HUES48 (cell line): ENCODE results near the gene TNPO3.
A peak's percentile ranks its signal among the peaks of the same experiment; 100 is the strongest.

Experiments used
- H3K27ac ChIP-seq: one replicate; pipeline ENCODE4 v1.7.0; 2013; ENCODE audit warnings: low read depth, low read length, inconsistent platforms
- H3K27me3 ChIP-seq: 2 replicates; pipeline ENCODE4 v1.6.1; 2013; ENCODE audit warnings: mild to moderate bottlenecking, low read length; ENCODE audit not compliant: control insufficient read depth, insufficient read depth
- H3K36me3 ChIP-seq: 2 replicates; pipeline ENCODE4 v1.6.1; 2013; ENCODE audit warnings: low read length; ENCODE audit not compliant: control insufficient read depth, insufficient read depth
- H3K4me1 ChIP-seq: 2 replicates; pipeline ENCODE4 v1.6.1; 2013; ENCODE audit warnings: mild to moderate bottlenecking, low read length; ENCODE audit not compliant: control insufficient read depth, insufficient read depth
- H3K4me3 ChIP-seq: 2 replicates; pipeline ENCODE4 v1.5.1; 2013; ENCODE audit warnings: mild to moderate bottlenecking, low read depth, low read length
- H3K9ac ChIP-seq: 2 replicates; pipeline ENCODE4 v1.6.1; 2013; ENCODE audit warnings: mild to moderate bottlenecking, low read depth, low read length, moderate library complexity
- H3K9me3 ChIP-seq: 2 replicates; pipeline ENCODE4 v1.6.1; 2013; ENCODE audit warnings: low read length; ENCODE audit not compliant: control insufficient read depth, insufficient read depth

Gene TNPO3

DNA sequence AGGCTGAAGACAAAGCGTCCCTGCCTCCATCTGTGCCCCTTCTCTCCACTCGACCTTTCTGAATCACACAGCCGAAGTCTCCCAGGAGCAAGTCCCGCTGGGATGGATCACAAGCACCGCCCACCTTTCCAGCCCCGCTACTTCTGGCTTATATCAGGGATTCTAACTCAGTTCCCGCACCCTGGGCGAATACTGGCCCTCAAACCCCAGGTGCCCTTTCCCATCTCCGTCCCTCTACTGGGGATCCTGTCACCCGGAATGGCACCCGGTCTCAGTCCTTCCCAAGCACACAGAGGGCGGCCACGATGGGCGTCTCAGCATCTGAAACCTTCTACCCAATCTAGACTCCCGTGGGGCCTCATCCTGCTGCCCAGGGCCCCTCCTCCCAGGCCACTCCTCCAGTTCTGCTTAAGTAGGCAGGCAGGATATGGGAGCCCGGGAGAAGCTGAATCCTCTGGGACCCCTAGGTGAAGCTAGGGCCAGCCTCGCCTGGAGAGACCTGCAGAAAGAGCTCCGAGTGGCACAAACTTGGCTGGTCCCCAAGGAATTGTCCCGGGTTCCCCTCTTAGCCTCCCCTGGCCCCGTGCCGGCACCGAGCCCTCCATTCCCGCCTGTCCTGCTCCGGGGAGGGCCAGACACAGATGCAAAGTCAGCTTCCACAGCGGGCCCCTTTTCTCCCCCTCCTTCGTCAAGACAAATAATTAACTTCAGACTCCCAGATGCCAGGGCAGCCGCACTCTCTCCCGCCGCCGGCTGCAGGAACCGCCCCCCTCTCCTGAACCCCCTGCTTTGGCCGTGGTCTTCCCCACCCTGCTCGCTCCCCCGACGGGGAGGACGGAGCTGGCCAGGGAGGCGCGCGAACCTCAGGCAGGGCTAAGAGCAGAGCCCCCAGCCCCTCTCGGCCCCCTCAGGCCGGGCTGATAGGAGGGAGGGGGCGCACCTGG, 145.0 kb downstream of the TNPO3 start:
- Histone ChIP-seq H3K27me3 (peaks cover 53% of the 10 kb centered on the region), H3K4me3 (peak overlapping the region; percentile 61)

DNA sequence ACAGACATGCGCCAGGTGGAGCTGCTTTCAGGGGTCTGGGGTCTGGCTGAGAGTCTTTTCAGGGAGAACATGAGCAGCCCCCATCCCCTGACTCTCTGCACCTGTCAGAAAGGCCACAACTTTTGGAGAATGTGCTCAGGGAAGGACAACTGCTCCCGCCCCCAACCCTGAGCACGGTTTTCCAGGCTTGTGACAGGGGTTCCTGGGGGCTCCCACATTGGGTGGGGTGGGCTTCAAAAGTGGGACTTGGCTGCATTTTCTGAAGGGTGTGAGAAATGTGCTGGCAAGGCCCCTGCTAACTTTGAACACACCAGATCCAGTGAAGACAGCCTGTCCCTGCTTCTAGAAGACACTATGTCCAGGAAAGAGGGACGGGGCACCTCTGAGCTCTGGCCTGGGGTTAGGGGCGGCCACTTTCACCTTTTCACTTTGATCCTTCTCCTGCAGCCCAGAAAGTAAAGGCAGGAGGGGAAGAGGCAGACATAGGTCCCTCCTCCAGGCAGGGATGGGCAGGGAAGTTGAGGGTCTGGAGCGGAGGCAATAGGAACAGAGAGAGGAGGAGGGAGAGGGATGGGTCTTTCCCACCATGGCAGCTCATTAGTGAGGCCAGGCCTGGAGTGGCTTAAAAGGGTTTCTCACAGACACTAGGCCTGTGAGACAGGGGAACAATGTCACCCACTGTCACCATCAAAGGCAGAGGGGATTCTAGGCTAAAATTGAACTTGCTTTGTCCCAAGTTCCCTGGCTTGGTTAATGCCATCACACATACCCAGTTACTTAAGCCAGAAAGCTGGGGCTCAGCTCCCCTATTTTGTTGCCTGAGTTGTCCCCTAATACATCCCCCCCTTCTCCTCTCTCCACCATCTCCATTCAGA, 145.9 kb downstream of the TNPO3 start:
- H3K4me3 ChIP-seq: peak overlapping the region; percentile 61

More for the DNA sequence above, 145.0 kb downstream of the TNPO3 start:
- Histone ChIP-seq H3K9ac (no peak overlapping the region), H3K36me3 (no peaks in the 10 kb centered on the region), H3K9me3 (no peaks in the 10 kb centered on the region), H3K4me1 (peaks cover 18% of the 10 kb centered on the region), H3K27ac (peak overlapping the region; percentile 37)

DNA sequence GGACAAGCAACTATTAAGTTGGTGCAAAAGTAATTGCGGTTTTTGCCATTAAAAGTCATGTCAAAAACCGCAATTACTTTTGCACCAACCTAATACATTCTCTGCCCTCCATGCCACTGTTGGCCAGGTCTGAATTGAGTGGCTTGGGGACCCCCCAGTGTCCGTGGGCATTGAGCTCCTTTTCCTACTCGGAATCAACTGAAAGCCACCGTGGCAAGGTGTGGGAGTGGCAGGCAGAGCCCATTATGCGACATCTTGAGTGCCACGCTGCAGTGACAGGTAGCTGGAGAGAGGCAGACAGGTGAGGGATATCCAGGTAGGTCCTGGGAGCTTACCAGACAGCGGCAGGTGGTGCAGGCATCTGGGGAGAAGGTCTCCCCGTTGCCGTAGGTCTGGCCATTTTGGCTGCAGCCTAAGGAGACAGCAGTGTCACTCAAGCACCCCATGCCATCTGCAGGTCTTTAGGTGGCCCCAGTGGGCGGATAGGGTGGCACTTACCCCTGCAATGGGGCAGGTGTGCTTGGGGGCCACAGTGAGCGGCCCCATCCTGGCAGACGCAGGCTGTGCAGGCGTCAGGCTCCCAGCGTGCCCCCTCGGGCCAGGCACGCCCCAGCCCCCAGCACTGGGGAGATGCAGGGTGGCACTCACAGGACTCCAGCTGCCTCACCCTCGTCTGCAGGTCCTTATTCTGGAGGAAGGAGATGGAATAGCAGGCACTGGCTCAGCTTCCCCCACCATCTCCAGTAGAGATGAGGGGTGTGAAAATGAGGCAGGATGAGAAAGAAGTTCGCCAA, 147.9 kb downstream of the TNPO3 start:
- H3K4me3 ChIP-seq: no peak overlapping the region
- H3K4me1 ChIP-seq: peaks cover 11% of the 10 kb centered on the region
- H3K9ac ChIP-seq: no peak overlapping the region
- no peaks in the 10 kb centered on the region for H3K36me3 ChIP-seq
- no peaks in the 10 kb centered on the region for H3K9me3 ChIP-seq
- no peak overlapping the region for H3K27ac ChIP-seq
- peaks cover 36% of the 10 kb centered on the region for H3K27me3 ChIP-seq

More for the DNA sequence above, 145.9 kb downstream of the TNPO3 start:
- Histone ChIP-seq H3K36me3 (no peaks in the 10 kb centered on the region), H3K27ac (no peak overlapping the region), H3K27me3 (peaks cover 44% of the 10 kb centered on the region), H3K9me3 (no peaks in the 10 kb centered on the region), H3K9ac (no peak overlapping the region), H3K4me1 (peaks cover 13% of the 10 kb centered on the region)

DNA sequence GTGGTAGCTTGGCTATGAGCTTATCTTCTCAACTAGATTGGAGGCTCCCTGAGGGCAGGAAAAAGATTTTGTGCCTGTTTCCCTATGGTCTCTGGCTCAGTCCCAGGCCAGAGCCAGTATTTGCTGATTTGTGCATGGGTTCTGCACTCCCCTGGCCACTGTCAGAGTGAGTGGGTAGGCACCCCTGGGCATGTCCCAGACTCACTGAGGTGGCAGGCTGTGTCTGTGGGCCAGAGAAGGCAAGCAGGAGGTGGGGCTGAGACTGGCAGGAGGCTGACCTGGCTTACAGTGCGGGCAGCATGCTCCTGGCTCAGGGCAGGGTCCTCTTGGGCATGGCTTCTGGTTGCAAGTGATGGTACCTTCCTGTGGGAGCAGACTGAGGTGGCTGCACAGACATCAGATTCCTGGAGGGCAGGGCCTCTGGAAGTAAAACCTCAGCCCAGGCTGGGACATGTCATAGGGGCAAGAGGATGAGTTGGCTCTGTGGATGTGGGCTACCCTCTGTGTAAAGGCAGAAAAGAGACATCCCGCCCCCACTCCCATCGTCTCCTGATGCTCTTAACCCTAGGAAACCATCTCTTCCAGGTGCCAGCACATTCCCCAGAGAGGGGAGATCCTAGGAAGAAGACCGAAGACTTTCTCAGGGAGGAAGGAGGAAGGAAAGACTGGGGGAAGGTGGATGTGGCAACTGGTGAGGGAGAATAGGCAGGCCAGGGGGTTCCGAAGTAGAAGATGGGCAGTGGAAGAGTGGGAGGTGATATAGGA, 148.7 kb downstream of the TNPO3 start:
- Histone ChIP-seq H3K4me3 (no peak overlapping the region), H3K36me3 (no peaks in the 10 kb centered on the region), H3K4me1 (peaks cover 3% of the 10 kb centered on the region), H3K9me3 (no peaks in the 10 kb centered on the region), H3K27ac (no peak overlapping the region), H3K27me3 (peaks cover 29% of the 10 kb centered on the region), H3K9ac (no peak overlapping the region)

DNA sequence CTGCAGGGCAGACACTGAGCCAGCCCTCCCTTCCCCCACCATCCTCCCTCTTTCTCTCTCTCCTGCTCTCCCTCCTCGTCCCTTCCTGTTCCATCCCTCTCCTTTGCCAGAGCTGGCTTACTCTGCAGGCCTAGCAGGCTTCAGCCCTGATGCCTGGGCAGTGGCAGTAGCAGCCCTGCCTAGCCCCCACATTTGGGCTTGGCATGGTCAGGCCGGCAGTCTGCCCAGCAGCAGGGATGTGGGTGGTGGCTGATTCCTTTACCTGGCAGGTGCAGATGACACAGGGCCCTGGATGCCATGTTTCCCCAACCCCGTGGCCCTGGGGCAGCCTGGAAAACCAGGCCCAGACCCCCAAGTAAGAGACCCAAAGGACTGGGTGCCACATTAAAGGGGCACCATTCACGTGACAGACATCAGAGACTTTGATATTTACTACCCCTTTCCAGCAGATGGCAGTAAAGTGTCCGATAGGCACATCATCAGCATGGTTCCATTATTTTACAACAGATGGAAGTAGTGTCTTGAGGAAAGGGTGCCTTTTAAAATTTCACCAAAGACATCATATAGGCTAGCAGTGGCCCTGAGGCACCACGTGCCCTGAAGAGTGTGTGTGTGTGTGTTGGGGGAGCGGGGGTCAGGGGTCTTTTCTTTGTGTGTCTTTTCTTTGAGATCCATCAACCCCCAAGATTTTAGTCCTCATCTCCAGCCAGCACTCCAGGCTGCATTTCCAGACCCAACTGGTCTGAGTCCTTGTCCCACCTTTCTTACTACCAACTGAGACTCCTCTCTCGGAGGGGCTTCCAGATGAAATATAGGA, 150.3 kb downstream of the TNPO3 start:
- Histone ChIP-seq H3K9ac (no peak overlapping the region), H3K4me1 (no peaks in the 10 kb centered on the region), H3K36me3 (no peaks in the 10 kb centered on the region), H3K27ac (no peak overlapping the region), H3K27me3 (peaks cover 13% of the 10 kb centered on the region), H3K9me3 (no peaks in the 10 kb centered on the region; the same call in 1 of the 2 replicates), H3K4me3 (no peak overlapping the region)
